Measurements from ENCODE around the gene BMPR2. TPM values are rescaled to one million over a fixed set of nuclear protein-coding genes. Genes with fewer than 3 reads are reported as not detected.

BMPR2 gene
- polyA plus RNA-seq, 1 donor = 67.8 TPM

DNA sequence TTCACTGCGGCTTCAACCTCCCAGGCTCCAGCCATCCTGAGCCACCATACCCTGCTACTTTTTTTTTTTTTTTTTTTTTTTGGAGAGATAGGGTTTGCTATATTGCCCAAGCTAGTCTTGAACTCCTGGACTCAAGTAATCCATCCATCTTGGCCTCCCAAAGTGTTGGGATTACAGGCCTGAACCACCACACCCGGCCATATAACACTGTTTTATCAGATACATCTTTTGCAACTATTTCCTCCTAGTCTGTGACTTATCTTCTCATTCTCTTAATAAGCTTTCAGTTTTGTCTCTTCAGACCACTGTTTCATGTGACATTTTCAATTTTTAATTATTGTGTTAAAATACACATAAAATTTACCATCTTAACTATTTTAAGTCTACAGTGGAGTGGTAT lies 223.0 kb downstream of the BMPR2 start:
- no peak for DNase-seq

DNA sequence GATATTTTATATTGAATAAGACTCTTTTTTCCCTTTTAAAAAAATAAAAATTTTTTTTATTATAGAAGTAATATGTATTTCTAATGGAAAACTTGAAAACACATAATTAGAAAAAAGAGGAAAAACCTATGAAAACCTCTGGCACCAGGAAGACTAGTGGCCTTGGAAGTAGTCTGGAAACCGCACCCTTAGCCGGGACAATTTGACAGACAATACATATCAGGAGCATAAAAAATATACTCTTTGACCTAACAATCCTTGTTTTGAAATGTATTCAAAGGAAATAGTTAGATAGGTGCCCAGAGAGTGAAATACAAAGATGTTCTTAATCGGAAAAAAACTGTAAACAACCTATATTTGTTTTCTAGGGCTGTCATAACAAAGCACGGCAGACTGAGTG lies 223.8 kb downstream of the BMPR2 start:
- DNase-seq = no peak

DNA sequence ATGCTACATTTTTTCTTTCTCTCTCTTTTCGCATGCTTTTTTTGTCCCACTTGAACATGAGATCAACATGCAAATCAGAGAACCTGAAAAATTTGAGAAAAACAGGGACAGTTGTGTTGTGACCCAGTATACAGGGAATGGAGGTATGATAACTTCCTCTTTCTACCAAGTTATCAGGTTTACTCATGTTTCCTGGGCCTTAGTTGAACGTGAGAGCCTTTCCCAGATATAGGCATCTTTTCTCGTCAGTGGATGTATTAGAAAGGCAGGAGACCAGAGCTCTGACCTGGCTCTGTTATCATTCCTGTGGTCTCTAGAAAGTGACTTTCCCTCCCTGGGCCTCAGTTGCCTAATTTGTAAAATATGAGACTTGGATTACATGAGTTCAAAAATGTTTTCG lies 228.6 kb downstream of the BMPR2 start:
- no peak for DNase-seq

DNA sequence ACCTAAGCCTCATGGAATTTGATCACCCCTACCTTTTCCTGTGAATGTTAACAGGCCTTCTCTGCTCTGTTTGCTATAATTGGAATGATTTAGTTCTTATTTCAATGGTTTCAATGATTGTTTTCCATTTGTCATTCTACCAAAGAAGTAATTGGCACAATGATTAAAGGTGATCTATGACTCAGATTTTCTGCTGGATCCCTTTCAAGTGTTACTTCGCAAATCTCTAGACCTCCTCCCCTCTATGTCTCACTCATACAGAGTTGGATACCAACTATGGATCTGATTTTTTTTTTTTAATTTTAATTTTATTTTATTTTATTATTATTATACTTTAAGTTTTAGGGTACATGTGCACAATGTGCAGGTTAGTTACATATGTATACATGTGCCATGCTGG lies 229.0 kb downstream of the BMPR2 start:
- no peak for DNase-seq

- no peak for DNase-seq
Measured at GRCh38 chr2:202608142-202608852, 232.2 kb downstream of the BMPR2 start.

GRCh38 chr2:202609381-202610145 lies 233.4 kb downstream of the BMPR2 start:
- DNase-seq = no peak

- DNase-seq = no peak
Measured at GRCh38 chr2:202610380-202610779, 234.3 kb downstream of the BMPR2 start.

- no peak for DNase-seq
Measured at GRCh38 chr2:202612145-202612544, 236.0 kb downstream of the BMPR2 start.

GRCh38 chr2:202613479-202613878 lies 237.4 kb downstream of the BMPR2 start:
- no peak for DNase-seq

Other genes with a start within 250 kb of the BMPR2 start
- 207 TPM for gene SUMO1, start 137.7 kb upstream of the BMPR2 start, polyA plus RNA-seq (ENCODE audit: insufficient read length)
- gene NOP58, start 110.6 kb upstream of the BMPR2 start, polyA plus RNA-seq (ENCODE audit: insufficient read length) = 137 TPM